NT2/D1 (cell line): ENCODE data around the gene DYNLT1.

ENCODE experiments used
- DNase-seq: peaks from one replicate; pipeline ENCODE4 v3.0.0-alpha.2; 2011; ENCODE audit warnings: low read depth, low spot score
- H3K27me3 ChIP-seq: 2 replicates; pipeline ENCODE4 v1.6.0; 2011; ENCODE audit warnings: mild to moderate bottlenecking; ENCODE audit not compliant: insufficient read length, insufficient read depth
- H3K36me3 ChIP-seq: 2 replicates; pipeline ENCODE4 v1.6.1; 2011; ENCODE audit warnings: mild to moderate bottlenecking, low read length, mixed read lengths; ENCODE audit not compliant: insufficient read depth, insufficient read length
- H3K4me1 ChIP-seq: 2 replicates; pipeline ENCODE4 v1.5.1; 2011; ENCODE audit not compliant: insufficient read depth, insufficient read length
- H3K4me3 ChIP-seq: 2 replicates; pipeline ENCODE4 v1.5.1; 2011; ENCODE audit warnings: low read depth; ENCODE audit not compliant: insufficient read length
- H3K9ac ChIP-seq: 2 replicates; pipeline ENCODE4 v1.6.0; 2011; ENCODE audit warnings: low read depth; ENCODE audit not compliant: insufficient read length
- H3K9me3 ChIP-seq: 2 replicates; pipeline ENCODE4 v1.5.1; 2011; ENCODE audit warnings: mild to moderate bottlenecking, low read length; ENCODE audit not compliant: insufficient read depth
- SUZ12 ChIP-seq: IDR thresholded peaks from 2 replicates; pipeline ENCODE4 v1.6.1; 2011; ENCODE audit not compliant: insufficient read length, insufficient read depth; ENCODE audit errors: extremely low read depth
- YY1 ChIP-seq: IDR thresholded peaks from 2 replicates; pipeline ENCODE4 v1.6.1; 2011; ENCODE audit not compliant: insufficient read length, insufficient read depth
- ZNF274 ChIP-seq: IDR thresholded peaks from 2 replicates; pipeline ENCODE4 v1.6.1; 2011; ENCODE audit warnings: mild to moderate bottlenecking, low read depth, low read length

Gene DYNLT1

DNA sequence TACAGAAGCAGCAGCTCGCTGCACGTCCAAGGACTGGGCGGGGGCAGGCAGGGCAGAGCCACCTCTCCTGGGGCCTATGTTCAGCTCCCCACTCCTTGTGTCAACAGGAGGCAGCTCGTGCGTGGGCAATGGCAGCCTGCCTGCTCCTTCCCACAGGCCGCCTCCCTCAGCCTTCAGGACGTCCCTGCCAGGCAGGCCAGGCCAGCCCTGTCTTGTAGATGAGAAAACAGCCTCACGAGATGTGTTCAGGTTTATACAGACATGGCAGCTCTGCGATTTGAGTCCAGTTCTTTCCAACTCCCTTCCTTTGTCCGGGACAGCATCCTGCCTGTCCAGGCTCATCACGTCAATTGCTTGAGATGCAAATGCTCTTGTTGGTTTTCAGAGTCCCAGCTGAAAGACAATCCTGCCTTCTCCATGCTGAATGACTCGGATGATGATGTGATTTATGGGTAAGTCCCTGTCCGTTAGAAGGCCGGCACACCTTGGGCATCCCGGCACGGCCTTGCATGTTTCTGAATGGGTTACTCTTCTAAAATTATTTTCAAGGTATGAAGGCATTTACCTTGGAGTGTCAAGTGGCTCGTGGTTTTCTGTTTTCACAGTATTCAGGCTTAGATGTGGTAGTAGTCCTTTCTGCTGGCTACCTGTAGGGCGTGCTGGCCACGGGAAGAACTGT is 13.5 kb downstream of the DYNLT1 start:
- no peak overlapping the region for H3K9ac ChIP-seq
- TF ChIP-seq ZNF274 = no peak
- TF ChIP-seq YY1 = no peak
- TF ChIP-seq SUZ12 = no peak
- no peaks in the 10 kb centered on the region for H3K27me3 ChIP-seq
- peaks cover 85% of the 10 kb centered on the region for H3K36me3 ChIP-seq
- no peak overlapping the region for H3K4me3 ChIP-seq
- H3K4me1 ChIP-seq = peaks cover 9% of the 10 kb centered on the region
- DNase-seq = no peak
- no peaks in the 10 kb centered on the region for H3K9me3 ChIP-seq

GRCh38 chr6:158629367-158630221 is 14.9 kb downstream of the DYNLT1 start:
- Histone ChIP-seq H3K9ac (no peak overlapping the region), H3K4me3 (no peak overlapping the region), H3K4me1 (peaks cover 9% of the 10 kb centered on the region), H3K36me3 (peaks cover 91% of the 10 kb centered on the region), H3K9me3 (no peaks in the 10 kb centered on the region), H3K27me3 (no peaks in the 10 kb centered on the region)
- TF ChIP-seq YY1 (no peak), SUZ12 (no peak), ZNF274 (no peak)
- no peak for DNase-seq

DNA sequence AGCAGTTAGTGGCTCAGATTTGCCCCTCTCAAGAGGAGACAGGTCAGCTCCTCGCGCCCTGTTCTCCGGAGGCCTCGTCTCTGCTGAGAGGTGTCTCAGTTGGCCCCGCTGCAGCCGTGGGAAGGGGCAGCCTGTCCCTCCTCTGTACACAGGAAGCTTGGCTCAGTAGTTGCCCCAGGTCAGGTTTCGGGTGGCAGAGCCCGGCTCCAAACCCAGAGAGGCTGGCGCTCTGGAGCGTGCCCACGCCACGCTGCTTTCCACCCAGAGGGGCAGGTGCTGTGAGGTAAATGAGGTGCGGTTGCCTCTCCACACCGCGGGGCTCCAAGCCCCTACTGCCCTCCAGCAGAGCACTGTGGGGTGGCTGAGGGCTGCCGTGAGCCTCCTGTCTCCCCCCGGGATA is 16.0 kb downstream of the DYNLT1 start:
- Histone ChIP-seq H3K9ac (no peak overlapping the region), H3K27me3 (no peaks in the 10 kb centered on the region), H3K36me3 (peaks cover 89% of the 10 kb centered on the region), H3K9me3 (no peaks in the 10 kb centered on the region), H3K4me1 (peaks cover 9% of the 10 kb centered on the region), H3K4me3 (no peak overlapping the region)
- TF ChIP-seq YY1 (no peak), ZNF274 (no peak), SUZ12 (no peak)
- DNase-seq = no peak

DNA sequence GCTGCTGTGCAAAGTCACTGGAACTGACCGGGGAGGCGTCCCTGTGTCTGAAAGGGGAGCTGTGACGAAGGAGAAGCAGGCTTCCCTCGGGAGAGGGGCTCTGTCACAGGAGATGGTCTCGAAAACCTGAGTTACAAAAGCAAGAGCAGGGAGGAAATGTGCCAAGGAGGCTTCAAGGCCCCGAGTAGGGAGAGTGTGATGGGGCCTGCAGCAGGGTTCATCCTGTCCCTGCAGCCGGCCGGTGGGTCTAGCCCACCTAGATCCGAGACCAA is 16.7 kb downstream of the DYNLT1 start:
- Histone ChIP-seq H3K36me3 (peaks cover 86% of the 10 kb centered on the region), H3K27me3 (no peaks in the 10 kb centered on the region), H3K9ac (no peak overlapping the region), H3K9me3 (no peaks in the 10 kb centered on the region), H3K4me3 (no peak overlapping the region), H3K4me1 (peaks cover 9% of the 10 kb centered on the region)
- DNase-seq = no peak
- TF ChIP-seq YY1 (no peak), ZNF274 (no peak), SUZ12 (no peak)

DNA sequence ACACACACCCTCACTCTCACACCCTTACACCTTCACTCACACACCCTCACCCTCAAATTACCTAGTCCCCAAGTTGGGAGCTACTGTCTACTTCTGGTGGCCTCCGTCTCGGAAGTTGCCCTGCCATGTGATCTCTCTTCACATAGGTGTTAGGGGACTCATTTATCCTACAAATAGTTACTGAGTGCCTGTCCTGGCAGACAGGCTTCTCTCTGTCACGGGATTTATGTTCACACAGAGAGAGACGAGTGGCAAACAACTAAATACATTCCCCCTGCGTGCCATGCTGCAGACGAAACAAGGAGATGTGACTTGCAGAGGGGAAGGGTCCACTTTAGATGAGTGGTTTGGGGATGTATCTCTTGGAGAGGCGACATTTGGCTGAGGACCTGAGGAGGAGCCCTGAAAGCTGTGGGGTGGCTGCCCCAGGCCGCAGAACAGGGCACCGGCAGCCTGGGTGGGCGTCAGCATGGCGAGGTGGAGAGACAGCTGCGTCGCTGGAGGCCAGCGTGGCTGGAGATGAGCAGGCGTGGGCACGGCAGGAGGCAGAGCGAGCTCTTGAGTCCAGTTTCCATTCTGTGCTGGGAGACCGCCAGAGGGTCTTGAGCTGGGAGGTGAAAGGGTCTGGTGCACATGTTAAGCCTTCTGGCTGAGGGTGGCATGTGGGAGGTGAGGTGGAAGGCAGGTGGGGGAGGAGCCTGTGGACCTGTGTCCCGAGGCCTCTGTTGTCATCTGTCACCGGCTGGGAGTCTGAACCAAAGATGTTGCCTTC is 17.2 kb downstream of the DYNLT1 start:
- no peak for DNase-seq
- no peak overlapping the region for H3K9ac ChIP-seq
- TF ChIP-seq SUZ12 (no peak), YY1 (no peak), ZNF274 (no peak)
- H3K9me3 ChIP-seq = no peaks in the 10 kb centered on the region
- no peaks in the 10 kb centered on the region for H3K27me3 ChIP-seq
- peaks cover 88% of the 10 kb centered on the region for H3K36me3 ChIP-seq
- H3K4me3 ChIP-seq = no peak overlapping the region
- H3K4me1 ChIP-seq = peaks cover 9% of the 10 kb centered on the region

GRCh38 chr6:158626360-158627167 is 18.0 kb downstream of the DYNLT1 start:
- Histone ChIP-seq H3K36me3 (peaks cover 89% of the 10 kb centered on the region), H3K9me3 (no peaks in the 10 kb centered on the region), H3K9ac (no peak overlapping the region), H3K4me3 (no peak overlapping the region), H3K4me1 (peaks cover 9% of the 10 kb centered on the region), H3K27me3 (no peaks in the 10 kb centered on the region)
- DNase-seq = no peak
- TF ChIP-seq ZNF274 (no peak), SUZ12 (no peak), YY1 (no peak)

DNA sequence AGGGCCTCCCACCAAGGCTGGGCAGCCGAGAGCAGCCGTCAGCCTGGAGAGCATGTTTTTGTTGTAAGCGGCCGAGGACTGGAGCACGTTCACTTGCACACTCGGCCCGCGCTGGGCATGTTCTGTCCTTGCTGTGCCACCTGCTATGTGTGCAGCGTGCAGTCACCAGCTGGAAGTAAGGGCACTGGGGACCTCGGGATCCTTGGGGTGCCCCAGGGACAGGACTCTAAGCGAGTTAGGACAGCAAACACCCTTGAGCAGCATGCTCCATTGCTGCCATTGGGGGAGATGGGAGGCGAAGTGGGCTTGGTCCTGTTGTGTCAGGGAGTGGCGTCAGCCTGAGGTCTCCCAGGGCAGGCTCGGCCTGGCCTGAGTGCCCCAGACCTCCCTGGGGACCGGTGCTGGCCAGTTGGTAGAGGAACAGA is 18.6 kb downstream of the DYNLT1 start:
- no peak for TF ChIP-seq ZNF274
- TF ChIP-seq YY1 = no peak
- H3K4me3 ChIP-seq = no peak overlapping the region
- H3K36me3 ChIP-seq = peaks cover 89% of the 10 kb centered on the region
- no peaks in the 10 kb centered on the region for H3K27me3 ChIP-seq
- H3K4me1 ChIP-seq = peaks cover 9% of the 10 kb centered on the region
- H3K9ac ChIP-seq = no peak overlapping the region
- no peak for DNase-seq
- no peaks in the 10 kb centered on the region for H3K9me3 ChIP-seq
